ENCODE results near the gene PRAMEF17. TPM values are rescaled to one million over a fixed set of nuclear protein-coding genes. Genes with fewer than 3 reads are reported as not detected.
"Not testable (repeated sequence)": the region's sequence is repeated elsewhere in the genome, so short reads cannot be mapped to it uniquely, and the experiment has no call there.

PRAMEF17 gene
- total and polyA plus RNA-seq, 12 donors, result not detected

- Histone ChIP-seq H3K9me3 (replicated peaks in 1 of 3) (no peaks in the 10 kb centered on the region), H3K4me3 (no peak overlapping the region), H3K36me3 (replicated peaks in 1 of 2) (no peaks in the 10 kb centered on the region), H3K4me1 (replicated peaks in 1 of 2) (no peaks in the 10 kb centered on the region), H3K27ac (no peak overlapping the region), H3K27me3 (no peaks in the 10 kb centered on the region)
- 91 to 98% (median 97%) methylated on average over 7 to 13 of the region's 13 CpGs for WGBS, 4 donors
- intact Hi-C loops (cut with DNase I), result no loop called here
- DNase-seq, result no peak
- TF ChIP-seq POLR2A (IDR thresholded peaks at IDR 0.05) (no peak), CTCF (IDR thresholded peaks at IDR 0.05) (no peak)
Observed at GRCh38 chr1:13430495-13430894, 41.1 kb downstream of the PRAMEF17 start.

DNA sequence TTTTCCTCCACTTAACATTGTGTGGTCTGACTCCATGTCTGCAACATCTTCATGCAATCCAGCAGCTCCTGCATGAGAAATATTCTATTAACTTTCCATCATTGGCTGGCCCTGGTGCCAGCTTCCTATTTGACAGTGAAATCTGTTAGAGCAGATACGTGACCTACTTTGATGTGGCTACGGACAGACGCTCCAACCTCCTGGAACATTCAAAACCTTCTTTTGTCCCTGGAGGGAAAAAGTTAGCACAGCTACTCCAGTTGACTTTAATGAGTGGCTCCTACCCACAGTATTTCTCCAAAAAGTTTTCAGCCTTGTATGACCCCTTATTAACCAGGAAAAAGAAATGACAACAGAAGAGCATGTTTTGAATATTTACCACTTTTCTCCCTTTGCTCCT, 42.8 kb downstream of the PRAMEF17 start:
- intact Hi-C loops (cut with DNase I), result no loop called here
- H3K27me3 ChIP-seq, result no peaks in the 10 kb centered on the region
- H3K4me1 ChIP-seq (replicated peaks in 1 of 2), result no peaks in the 10 kb centered on the region
- H3K9me3 ChIP-seq (replicated peaks in 1 of 3), result no peaks in the 10 kb centered on the region
- no peak overlapping the region for H3K27ac ChIP-seq
- H3K36me3 ChIP-seq (replicated peaks in 1 of 2), result no peaks in the 10 kb centered on the region
- H3K4me3 ChIP-seq, result no peak overlapping the region
- 43 to 61% (median 50%) methylated on average over 3 of the region's 3 CpGs for WGBS, 4 donors
- TF ChIP-seq POLR2A (IDR thresholded peaks at IDR 0.05), result no peak
- no peak for DNase-seq

- DNase-seq; H3K36me3 ChIP-seq (replicated peaks in 1 of 2); H3K27ac ChIP-seq; H3K9me3 ChIP-seq (replicated peaks in 1 of 3); H3K4me1 ChIP-seq (replicated peaks in 1 of 2); H3K4me3 ChIP-seq; H3K27me3 ChIP-seq; intact Hi-C loops (cut with DNase I): not testable (repeated sequence)
- 87 to 97% (median 96%) methylated on average over 9 to 32 of the region's 32 CpGs for WGBS, 4 donors
Observed at GRCh38 chr1:13433694-13434358, 44.4 kb downstream of the PRAMEF17 start.

GRCh38 chr1:13435458-13435857, 46.0 kb downstream of the PRAMEF17 start:
- 26 to 64% (median 53%) methylated on average over 3 of the region's 3 CpGs for WGBS, 4 donors
- Histone ChIP-seq H3K4me3 (no peak overlapping the region), H3K27ac (no peak overlapping the region), H3K36me3 (replicated peaks in 1 of 2) (no peaks in the 10 kb centered on the region), H3K9me3 (replicated peaks in 1 of 3) (no peaks in the 10 kb centered on the region), H3K27me3 (no peaks in the 10 kb centered on the region), H3K4me1 (replicated peaks in 1 of 2) (no peaks in the 10 kb centered on the region)
- DNase-seq, result no peak
- TF ChIP-seq CTCF (IDR thresholded peaks at IDR 0.05) (no peak), POLR2A (IDR thresholded peaks at IDR 0.05) (no peak)
- intact Hi-C loops (cut with DNase I), result no loop called here

DNA sequence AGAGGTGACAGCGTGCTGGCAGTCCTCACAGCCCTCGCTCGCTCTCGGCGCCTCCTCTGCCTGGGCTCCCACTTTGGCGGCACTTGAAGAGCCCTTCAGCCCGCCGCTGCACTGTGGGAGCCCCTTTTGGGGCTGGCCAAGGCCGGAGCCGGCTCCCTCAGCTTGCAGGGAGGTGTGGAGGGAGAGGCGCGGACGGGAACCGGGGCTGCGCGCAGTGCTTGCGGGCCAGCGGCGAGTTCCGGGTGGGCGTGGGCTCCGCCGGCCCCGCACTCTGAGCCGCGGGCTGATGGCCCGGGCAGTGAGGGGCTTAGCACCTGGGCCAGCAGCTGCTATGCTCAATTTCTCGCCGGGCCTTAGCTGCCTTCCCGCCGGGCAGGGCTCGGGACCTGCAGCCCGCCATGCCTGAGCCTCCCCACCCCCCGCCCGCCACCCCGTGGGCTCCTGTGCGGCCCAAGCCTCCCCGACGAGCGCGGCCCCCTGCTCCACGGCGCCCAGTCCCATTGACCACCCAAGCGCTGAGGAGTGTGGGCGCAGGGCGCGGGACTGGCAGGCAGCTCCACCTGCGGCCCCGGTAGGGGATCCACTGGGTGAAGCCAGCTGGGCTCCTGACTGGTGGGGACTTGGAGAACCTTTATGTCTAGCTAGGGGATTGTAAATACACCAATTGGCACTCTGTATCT, 49.8 kb downstream of the PRAMEF17 start:
- H3K27ac ChIP-seq; H3K27me3 ChIP-seq; H3K9me3 ChIP-seq (replicated peaks in 1 of 3); intact Hi-C loops (cut with DNase I); H3K4me3 ChIP-seq; H3K36me3 ChIP-seq (replicated peaks in 1 of 2); H3K4me1 ChIP-seq (replicated peaks in 1 of 2); DNase-seq: not testable (repeated sequence)
- 93 to 97% (median 94%) methylated on average over 3 to 49 of the region's 49 CpGs for WGBS, 4 donors

Other genes starting within 250 kb of the PRAMEF17 start
- gene PRAMEF26, start 233.6 kb upstream of the PRAMEF17 start, total RNA-seq, result not detected
- not detected for gene PRAMEF26, start 233.6 kb upstream of the PRAMEF17 start, polyA plus RNA-seq
- not detected for gene HNRNPCL4, start 224.0 kb upstream of the PRAMEF17 start, total RNA-seq
- not detected for gene HNRNPCL4, start 224.0 kb upstream of the PRAMEF17 start, polyA plus RNA-seq
- not detected for gene PRAMEF9, start 217.8 kb upstream of the PRAMEF17 start, total RNA-seq
- not detected for gene PRAMEF9, start 217.8 kb upstream of the PRAMEF17 start, polyA plus RNA-seq
- not detected for gene PRAMEF13, start 188.2 kb upstream of the PRAMEF17 start, total RNA-seq
- not detected for gene PRAMEF13, start 188.2 kb upstream of the PRAMEF17 start, polyA plus RNA-seq
- gene PRAMEF18, start 163.5 kb upstream of the PRAMEF17 start, total RNA-seq, result not detected
- not detected for gene PRAMEF18, start 163.5 kb upstream of the PRAMEF17 start, polyA plus RNA-seq
- gene PRAMEF5, start 135.4 kb upstream of the PRAMEF17 start, total RNA-seq, result not detected
- gene PRAMEF5, start 135.4 kb upstream of the PRAMEF17 start, polyA plus RNA-seq, result not detected
- gene PRAMEF8, start 104.5 kb upstream of the PRAMEF17 start, total RNA-seq, result not detected
- not detected for gene PRAMEF8, start 104.5 kb upstream of the PRAMEF17 start, polyA plus RNA-seq
- not detected for gene PRAMEF33, start 86.1 kb upstream of the PRAMEF17 start, total RNA-seq
- gene PRAMEF33, start 86.1 kb upstream of the PRAMEF17 start, polyA plus RNA-seq, result not detected
- not detected for gene PRAMEF15, start 74.1 kb upstream of the PRAMEF17 start, total RNA-seq
- gene PRAMEF15, start 74.1 kb upstream of the PRAMEF17 start, polyA plus RNA-seq, result not detected
- gene PRAMEF14, start 42.5 kb upstream of the PRAMEF17 start, total RNA-seq, result not detected
- gene PRAMEF14, start 42.5 kb upstream of the PRAMEF17 start, polyA plus RNA-seq, result not detected
- gene PRAMEF19, start 17.7 kb upstream of the PRAMEF17 start, total RNA-seq, result not detected
- not detected for gene PRAMEF19, start 17.7 kb upstream of the PRAMEF17 start, polyA plus RNA-seq
- gene PRAMEF20, start 20.8 kb downstream of the PRAMEF17 start, total RNA-seq, result not detected
- gene PRAMEF20, start 20.8 kb downstream of the PRAMEF17 start, polyA plus RNA-seq, result not detected
- 10 to 100 TPM in 3 of 9 donors, 1 to 10 TPM in 6; 3.2 to 60.3 (median 9.5) TPM for gene LRRC38, start 124.4 kb downstream of the PRAMEF17 start, total RNA-seq
- gene LRRC38, start 124.4 kb downstream of the PRAMEF17 start, polyA plus RNA-seq, result 10 to 100 TPM in 1 of 3 donors, 1 to 10 TPM in 2; 5.6 to 10.0 (median 9.7) TPM
- gene PDPN, start 194.2 kb downstream of the PRAMEF17 start, total RNA-seq, result 10 to 100 TPM in 3 of 9 donors, 1 to 10 TPM in 6; 1.2 to 13.8 (median 5.8) TPM
- 1 to 10 TPM; 1.5 to 7.9 (median 4.1) TPM for gene PDPN, start 194.2 kb downstream of the PRAMEF17 start, polyA plus RNA-seq